GM13976 (cell line): ENCODE measurements around the gene NPFF.

ENCODE experiments used
- DNase-seq: peaks from one replicate; pipeline ENCODE4 v3.0.0; 2012; ENCODE audit warnings: low spot score
- in situ Hi-C: fragments of 300-500 bp; cut with MboI; formaldehyde crosslinking; loops from one replicate; pipeline ENCODE4 v1.12.0; 2022; ENCODE audit warnings: low sequenced_read_pairs, mixed read lengths, inconsistent platforms; ENCODE audit not compliant: unreplicated experiment
- TF ChIP-seq, protein P1 (sequence below): IDR thresholded peaks from 2 replicates; pipeline ENCODE4 v1.5.1; 2012; ENCODE audit warnings: borderline replicate concordance, mild to moderate bottlenecking; ENCODE audit not compliant: insufficient read depth; ENCODE audit errors: extremely low read depth, missing control alignments, control extremely low read depth

The NPFF gene

DNA sequence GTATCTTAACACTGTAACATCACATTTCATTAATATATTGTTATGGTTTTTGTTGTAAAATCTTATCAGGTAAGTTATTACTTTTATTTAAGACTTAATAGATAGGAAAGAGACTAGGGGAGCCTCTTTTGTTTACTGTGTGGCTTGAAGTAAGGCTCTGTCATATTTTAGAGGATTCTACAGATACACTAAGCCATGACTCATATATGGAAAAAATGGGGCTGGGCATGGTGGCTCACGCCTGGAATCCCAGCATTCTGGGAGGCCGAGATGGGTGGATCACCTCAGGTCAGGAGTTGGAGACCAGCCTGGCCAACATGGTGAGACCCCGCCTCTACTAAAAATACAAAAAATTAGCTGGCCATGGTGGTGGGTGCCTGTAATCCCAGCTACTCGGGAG, 23.6 kb upstream of the NPFF start:
- TF ChIP-seq, protein P1, sequence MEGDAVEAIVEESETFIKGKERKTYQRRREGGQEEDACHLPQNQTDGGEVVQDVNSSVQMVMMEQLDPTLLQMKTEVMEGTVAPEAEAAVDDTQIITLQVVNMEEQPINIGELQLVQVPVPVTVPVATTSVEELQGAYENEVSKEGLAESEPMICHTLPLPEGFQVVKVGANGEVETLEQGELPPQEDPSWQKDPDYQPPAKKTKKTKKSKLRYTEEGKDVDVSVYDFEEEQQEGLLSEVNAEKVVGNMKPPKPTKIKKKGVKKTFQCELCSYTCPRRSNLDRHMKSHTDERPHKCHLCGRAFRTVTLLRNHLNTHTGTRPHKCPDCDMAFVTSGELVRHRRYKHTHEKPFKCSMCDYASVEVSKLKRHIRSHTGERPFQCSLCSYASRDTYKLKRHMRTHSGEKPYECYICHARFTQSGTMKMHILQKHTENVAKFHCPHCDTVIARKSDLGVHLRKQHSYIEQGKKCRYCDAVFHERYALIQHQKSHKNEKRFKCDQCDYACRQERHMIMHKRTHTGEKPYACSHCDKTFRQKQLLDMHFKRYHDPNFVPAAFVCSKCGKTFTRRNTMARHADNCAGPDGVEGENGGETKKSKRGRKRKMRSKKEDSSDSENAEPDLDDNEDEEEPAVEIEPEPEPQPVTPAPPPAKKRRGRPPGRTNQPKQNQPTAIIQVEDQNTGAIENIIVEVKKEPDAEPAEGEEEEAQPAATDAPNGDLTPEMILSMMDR, result no peak
- in situ Hi-C loops, result no loop called here
- no peak for DNase-seq

DNA sequence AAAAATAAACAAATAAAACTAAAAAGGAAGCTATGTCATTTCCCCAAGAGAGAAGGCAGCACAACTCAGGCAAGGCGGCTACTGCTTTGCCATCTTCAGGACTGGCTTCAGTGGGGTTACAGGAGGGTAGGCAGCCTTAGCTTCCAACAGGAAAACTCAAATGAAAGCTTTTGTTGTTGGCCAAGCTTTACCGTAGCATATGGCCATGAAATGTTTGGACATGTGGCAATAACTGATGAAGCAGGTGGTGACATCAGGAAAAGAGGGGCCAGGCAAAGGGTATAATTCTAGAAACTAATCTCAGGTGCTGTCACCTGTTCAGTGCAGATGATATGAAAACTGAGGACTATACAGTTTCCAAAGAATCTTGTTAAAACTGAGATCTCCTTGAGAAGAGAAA, 22.8 kb upstream of the NPFF start:
- TF ChIP-seq, protein P1, result no peak
- no peak for DNase-seq
- in situ Hi-C loops, result no loop called here

DNA sequence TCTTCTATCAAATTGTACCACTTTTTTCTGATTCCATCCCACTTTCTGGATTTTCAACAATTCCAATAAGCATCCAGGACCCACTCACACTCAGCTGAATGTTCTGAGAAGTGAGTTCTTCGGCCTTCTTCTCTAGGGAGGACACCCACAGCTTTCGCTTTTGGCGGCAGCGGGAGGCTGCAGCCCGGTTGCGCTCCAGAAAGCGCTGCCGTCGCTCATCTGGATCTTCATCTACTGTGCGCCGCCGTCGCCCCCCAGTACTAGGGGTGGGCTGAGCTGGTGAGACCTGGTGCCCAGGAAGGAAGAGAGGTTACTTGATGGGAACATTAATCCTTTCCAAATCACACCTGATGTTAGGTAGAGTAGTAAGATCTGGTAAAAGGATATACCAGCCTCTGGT, 17.2 kb upstream of the NPFF start:
- TF ChIP-seq, protein P1, result no peak
- in situ Hi-C loops, result no loop called here
- DNase-seq, result no peak

DNA sequence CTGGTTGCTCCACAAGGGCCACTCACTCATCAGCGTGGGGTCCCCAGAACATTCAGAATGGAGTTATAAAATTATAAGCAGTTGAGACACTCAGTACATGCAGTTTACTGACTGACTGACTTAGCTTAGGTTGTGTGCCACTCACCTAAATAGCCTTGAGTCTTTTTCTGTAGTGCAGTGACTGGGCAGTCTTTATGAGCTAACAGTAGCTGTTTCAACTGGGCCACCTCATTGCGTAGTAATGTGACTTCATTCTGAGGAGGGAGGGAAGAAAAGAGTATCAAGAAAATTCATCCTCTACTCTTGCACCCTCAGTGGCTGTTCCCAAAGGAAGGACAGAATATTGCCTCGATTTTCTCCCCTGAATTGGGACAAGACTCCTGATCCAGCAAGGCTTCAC, 15.8 kb upstream of the NPFF start:
- TF ChIP-seq, protein P1, result no peak
- in situ Hi-C loops, result no loop called here
- no peak for DNase-seq

DNA sequence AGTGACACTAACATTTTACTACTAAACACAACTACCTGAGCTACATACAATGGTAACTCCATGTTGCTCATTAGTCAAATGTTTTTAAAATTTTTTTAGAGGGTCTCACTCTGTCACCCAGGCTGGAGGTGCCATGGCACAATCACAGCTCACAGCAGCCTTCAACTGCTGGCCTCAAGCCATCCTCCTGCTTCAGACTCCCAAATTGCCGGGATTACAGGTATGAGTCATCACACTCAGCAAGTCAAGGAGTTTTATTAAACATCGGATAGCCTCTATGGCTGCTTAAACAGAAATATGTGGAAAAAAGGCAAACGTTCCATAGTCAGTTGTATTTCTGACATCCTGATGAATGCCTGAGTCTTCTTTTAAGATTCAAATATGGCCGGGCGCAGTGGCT, 11.1 kb upstream of the NPFF start:
- TF ChIP-seq, protein P1, result no peak
- in situ Hi-C loops, result no loop called here
- DNase-seq, result no peak

DNA sequence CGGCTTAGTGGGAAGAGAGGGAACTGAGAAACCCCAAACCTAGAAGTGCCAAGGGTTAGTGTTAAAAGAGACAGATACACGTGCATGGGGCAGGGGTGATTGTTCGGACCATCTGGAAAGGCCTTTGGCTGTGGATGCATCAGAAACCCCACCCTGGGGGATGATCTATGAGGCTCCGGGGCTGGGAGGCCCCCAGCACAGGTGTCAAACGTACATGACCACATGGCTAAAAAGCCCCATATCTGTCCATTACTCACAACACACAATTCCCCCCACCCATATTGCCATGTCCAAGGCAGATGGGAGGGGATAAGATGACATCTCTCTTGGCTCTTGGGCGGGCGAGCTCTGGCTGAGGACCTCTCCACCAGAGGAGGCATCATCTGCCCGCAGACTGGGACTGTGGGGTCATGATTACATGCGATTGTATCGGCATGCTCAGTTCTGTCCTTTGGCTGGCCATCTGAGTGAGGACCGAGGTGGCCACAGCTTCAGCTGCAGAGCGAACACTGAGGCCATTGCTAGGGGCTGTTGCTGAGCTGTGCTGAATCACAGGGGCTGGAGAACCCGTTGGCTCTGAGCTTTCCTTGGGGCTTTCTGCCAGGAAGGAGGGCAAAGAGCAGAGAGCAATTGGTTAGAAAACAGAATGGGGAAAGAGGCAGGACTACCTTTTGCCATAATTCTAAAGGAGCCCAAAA, 9.6 kb upstream of the NPFF start:
- no peak for DNase-seq
- in situ Hi-C loops, result no loop called here
- TF ChIP-seq, protein P1, result no peak
